Measurements from ENCODE around the gene RAI1. TPM values are rescaled to one million over a fixed set of nuclear protein-coding genes. Genes with fewer than 3 reads are reported as not detected.

Gene RAI1
- total and polyA plus RNA-seq, 10 of the 15 experiments (the other 5 are each of a cell fraction or from before 2014, with no cell fraction given), result 0.66 to 37.7 (median 6.0) TPM

- ATAC-seq, result no peak
- WGBS (ENCODE audit: insufficient coverage, insufficient replicate concordance, low lambda C conversion rate, missing lambda C conversion rate), result 65% methylated on average over 6 of the region's 6 CpGs
- CTCF ChIA-PET, result interaction anchor here (1.0 kb wide), 1 partner anchor 9 kb away, joined by 4 read pairs; no protein-coding TSS in a partner anchor
These were observed 11.6 kb upstream of the RAI1 start for GRCh38 chr17:17669580-17670235.

More at GRCh38 chr17:17669580-17670235, 11.6 kb upstream of the RAI1 start:
- POLR2A ChIA-PET, result interaction anchor here (0.6 kb wide), 1 partner anchor 98 kb away, joined by 3 read pairs; no protein-coding TSS in a partner anchor
- intact Hi-C loops (cut with micrococcal nuclease; ENCODE audit: unreplicated experiment) (no loop called here), in situ Hi-C loops (cut with MboI) (no loop called here)
- no peaks in the 10 kb centered on the region for H3K9me3 ChIP-seq (replicated peaks; ENCODE audit: control insufficient read depth, insufficient read depth, low read length)
- H3K27ac ChIP-seq (ENCODE audit: control insufficient read depth, insufficient read depth), result no peak overlapping the region
- H2AFZ ChIP-seq (ENCODE audit: control insufficient read depth, low read depth, low read length), result no peak overlapping the region
- H3K79me2 ChIP-seq (ENCODE audit: control insufficient read depth, insufficient read depth, low read length), result no peaks in the 10 kb centered on the region
- no peaks in the 10 kb centered on the region; a peak in 2 of 4 replicates for H3K27me3 ChIP-seq (replicated peaks in 1 of 2; ENCODE audit: control insufficient read depth in 2 of 2, insufficient read depth in 2 of 2, low read length in 1 of 2)
- H3K4me1 ChIP-seq (ENCODE audit: control insufficient read depth, insufficient read depth, low read length), result peaks cover 10% of the 10 kb centered on the region
- DNase-seq (ENCODE audit: low read depth, low spot score), result no peak
- no peak overlapping the region for H3K4me3 ChIP-seq
- H3K36me3 ChIP-seq (ENCODE audit: control insufficient read depth in 2 of 2, insufficient read depth in 2 of 2, low read length in 1 of 2), result no peaks in the 10 kb centered on the region
- no peaks in the 10 kb centered on the region for H4K20me1 ChIP-seq (ENCODE audit: control insufficient read depth, insufficient read depth)
- H3K4me2 ChIP-seq (ENCODE audit: control insufficient read depth, insufficient read depth), result no peak overlapping the region
- no peak for FAIRE-seq
- SMC1A ChIA-PET (ENCODE audit: uncharacterized antibody, unreplicated experiment), result no interaction called here
- H3K9ac ChIP-seq (ENCODE audit: control insufficient read depth, insufficient read depth, low read length), result no peak overlapping the region
- RAD21 ChIA-PET (ENCODE audit: unreplicated experiment), result no interaction called here
- TF ChIP-seq IKZF1 (conservative IDR thresholded peaks at IDR 0.05), result no peak
- TF ChIP-seq ZNF687 (IDR thresholded peaks at IDR 0.05), result no peak
- TF ChIP-seq PRDM15 (CRISPR knock-in tag; IDR thresholded peaks at IDR 0.05), result no peak
- TF ChIP-seq USF2 (IDR thresholded peaks at IDR 0.05; ENCODE audit: borderline replicate concordance, low read depth, low read length), result no peak
- no TSS peak for BruUV-seq (replicated peaks)
